Measurements from ENCODE around the gene DPP6.

GRCh38 chr7:154505362-154505761 is 453.2 kb downstream of the DPP6 start:
- TF ChIP-seq CTCF (IDR thresholded peaks at IDR 0.05) (no peak), MAX (IDR thresholded peaks at IDR 0.05) (no peak), CBX2 (IDR thresholded peaks at IDR 0.05; ENCODE audit: borderline replicate concordance, low read depth) (no peak)
